HL-60 (cell line): Measurements from ENCODE around the gene USP13.

Experiments used
- DNase-seq, 2 experiments: peaks; one replicate each; pipeline ENCODE4 v3.0.0-alpha.2; 2010 to 2020; ENCODE audit warnings: low read depth in 1 of 2, low spot score in 1 of 2
- H3K27ac ChIP-seq: fragments of 250-450 bp; sonication (Bioruptor Pico); replicated peaks from 2 replicates; pipeline ENCODE4 v1.5.1; 2020; ENCODE audit warnings: mild to moderate bottlenecking, moderate library complexity
- H3K27me3 ChIP-seq: fragments of 250-450 bp; sonication (Bioruptor Pico); 2 replicates; pipeline ENCODE4 v1.5.1; 2021; ENCODE audit warnings: mild to moderate bottlenecking, moderate library complexity; ENCODE audit not compliant: insufficient read depth, poor library complexity, severe bottlenecking
- H3K4me3 ChIP-seq: replicated peaks from 2 replicates; pipeline ENCODE4 v1.5.1; 2011; ENCODE audit warnings: mild to moderate bottlenecking, control low read depth, low read length; ENCODE audit not compliant: insufficient read depth
- GABPA ChIP-seq: IDR thresholded peaks from 2 replicates; pipeline ENCODE4 v1.6.1; 2012; ENCODE audit warnings: low read depth
- POLR2AphosphoS5 ChIP-seq: IDR thresholded peaks from 2 replicates; pipeline ENCODE4 v1.6.1; 2012; ENCODE audit warnings: low read depth
- SPI1 ChIP-seq: IDR thresholded peaks from 2 replicates; pipeline ENCODE4 v1.6.1; 2012; ENCODE audit warnings: low read depth, mild to moderate bottlenecking, borderline replicate concordance
- TF ChIP-seq, protein P1 (sequence below): IDR thresholded peaks from 2 replicates; pipeline ENCODE4 v1.6.1; 2012; ENCODE audit warnings: low read depth; ENCODE audit not compliant: insufficient replicate concordance
- TF ChIP-seq, protein P2 (sequence below): IDR thresholded peaks from one replicate; pipeline ENCODE4 v1.5.1; 2011; ENCODE audit warnings: low read length, control low read depth, inconsistent platforms; ENCODE audit not compliant: insufficient read depth

The USP13 gene

DNA sequence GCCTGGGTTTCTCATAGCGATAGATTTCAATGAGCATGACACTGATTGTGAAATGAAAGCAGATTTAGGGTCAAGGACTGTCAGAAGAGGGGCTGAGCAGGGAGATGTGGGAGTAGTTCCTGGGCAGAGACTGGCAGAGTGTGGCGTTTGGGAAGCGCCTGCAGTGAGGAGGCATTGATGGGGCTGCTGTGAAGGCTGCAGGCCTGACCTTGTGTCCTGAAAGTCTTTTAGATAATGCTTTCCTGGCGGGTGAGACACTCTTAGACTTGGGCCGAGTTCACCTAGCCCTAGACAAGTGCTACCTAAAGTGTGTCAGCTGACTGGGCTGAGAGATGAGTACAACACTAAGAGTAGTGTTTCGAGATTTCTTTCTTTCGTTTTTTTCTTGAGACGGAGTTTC, 20.7 kb downstream of the USP13 start:
- H3K27me3 ChIP-seq = no peaks in the 10 kb centered on the region
- TF ChIP-seq, protein P1, sequence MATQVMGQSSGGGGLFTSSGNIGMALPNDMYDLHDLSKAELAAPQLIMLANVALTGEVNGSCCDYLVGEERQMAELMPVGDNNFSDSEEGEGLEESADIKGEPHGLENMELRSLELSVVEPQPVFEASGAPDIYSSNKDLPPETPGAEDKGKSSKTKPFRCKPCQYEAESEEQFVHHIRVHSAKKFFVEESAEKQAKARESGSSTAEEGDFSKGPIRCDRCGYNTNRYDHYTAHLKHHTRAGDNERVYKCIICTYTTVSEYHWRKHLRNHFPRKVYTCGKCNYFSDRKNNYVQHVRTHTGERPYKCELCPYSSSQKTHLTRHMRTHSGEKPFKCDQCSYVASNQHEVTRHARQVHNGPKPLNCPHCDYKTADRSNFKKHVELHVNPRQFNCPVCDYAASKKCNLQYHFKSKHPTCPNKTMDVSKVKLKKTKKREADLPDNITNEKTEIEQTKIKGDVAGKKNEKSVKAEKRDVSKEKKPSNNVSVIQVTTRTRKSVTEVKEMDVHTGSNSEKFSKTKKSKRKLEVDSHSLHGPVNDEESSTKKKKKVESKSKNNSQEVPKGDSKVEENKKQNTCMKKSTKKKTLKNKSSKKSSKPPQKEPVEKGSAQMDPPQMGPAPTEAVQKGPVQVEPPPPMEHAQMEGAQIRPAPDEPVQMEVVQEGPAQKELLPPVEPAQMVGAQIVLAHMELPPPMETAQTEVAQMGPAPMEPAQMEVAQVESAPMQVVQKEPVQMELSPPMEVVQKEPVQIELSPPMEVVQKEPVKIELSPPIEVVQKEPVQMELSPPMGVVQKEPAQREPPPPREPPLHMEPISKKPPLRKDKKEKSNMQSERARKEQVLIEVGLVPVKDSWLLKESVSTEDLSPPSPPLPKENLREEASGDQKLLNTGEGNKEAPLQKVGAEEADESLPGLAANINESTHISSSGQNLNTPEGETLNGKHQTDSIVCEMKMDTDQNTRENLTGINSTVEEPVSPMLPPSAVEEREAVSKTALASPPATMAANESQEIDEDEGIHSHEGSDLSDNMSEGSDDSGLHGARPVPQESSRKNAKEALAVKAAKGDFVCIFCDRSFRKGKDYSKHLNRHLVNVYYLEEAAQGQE = no peak
- no peak overlapping the region for H3K27ac ChIP-seq
- no peak for DNase-seq
- no peak overlapping the region for H3K4me3 ChIP-seq

DNA sequence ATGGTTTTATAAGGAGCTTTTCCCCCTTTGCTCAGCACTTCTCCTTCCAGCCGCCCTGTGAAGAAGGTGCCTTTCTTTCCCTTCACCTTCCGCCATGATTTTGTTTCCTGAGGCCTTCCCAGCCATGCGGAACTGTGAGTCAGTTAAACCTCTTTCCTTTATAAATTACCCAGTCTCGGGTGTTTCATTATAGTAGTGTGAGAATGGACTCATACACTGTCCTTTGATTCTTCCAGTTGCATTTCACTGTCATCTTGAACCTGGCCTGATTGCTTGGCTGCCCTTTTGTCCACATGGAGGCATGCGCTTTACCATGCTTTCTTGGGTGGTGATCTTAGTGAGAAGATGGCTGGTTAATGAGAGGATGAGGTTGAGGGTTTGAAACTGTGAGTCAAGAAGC, 23.2 kb downstream of the USP13 start:
- H3K4me3 ChIP-seq = no peak overlapping the region
- TF ChIP-seq, protein P1 = no peak
- TF ChIP-seq POLR2AphosphoS5 (no peak), SPI1 (no peak), GABPA (no peak)
- TF ChIP-seq, protein P2, sequence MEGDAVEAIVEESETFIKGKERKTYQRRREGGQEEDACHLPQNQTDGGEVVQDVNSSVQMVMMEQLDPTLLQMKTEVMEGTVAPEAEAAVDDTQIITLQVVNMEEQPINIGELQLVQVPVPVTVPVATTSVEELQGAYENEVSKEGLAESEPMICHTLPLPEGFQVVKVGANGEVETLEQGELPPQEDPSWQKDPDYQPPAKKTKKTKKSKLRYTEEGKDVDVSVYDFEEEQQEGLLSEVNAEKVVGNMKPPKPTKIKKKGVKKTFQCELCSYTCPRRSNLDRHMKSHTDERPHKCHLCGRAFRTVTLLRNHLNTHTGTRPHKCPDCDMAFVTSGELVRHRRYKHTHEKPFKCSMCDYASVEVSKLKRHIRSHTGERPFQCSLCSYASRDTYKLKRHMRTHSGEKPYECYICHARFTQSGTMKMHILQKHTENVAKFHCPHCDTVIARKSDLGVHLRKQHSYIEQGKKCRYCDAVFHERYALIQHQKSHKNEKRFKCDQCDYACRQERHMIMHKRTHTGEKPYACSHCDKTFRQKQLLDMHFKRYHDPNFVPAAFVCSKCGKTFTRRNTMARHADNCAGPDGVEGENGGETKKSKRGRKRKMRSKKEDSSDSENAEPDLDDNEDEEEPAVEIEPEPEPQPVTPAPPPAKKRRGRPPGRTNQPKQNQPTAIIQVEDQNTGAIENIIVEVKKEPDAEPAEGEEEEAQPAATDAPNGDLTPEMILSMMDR = no peak

DNA sequence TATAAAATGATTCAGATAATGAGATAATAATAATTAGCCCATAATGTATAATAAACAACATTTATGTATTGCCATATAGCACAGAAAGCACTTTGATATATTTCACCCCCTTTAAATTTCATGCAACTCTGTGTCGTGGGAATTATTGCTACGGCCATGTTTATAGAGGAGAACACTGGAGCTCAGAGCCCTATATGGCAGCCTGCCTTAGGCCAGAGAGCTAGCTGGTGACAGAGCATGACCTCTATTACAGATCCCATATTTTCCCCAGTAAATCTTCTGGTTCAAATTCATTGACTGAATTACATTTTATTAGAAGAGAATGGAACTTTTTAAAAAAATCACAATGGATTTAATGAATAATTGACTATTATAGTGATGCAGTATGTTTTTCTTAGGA, 25.0 kb downstream of the USP13 start:
- no peak overlapping the region for H3K27ac ChIP-seq
- no peaks in the 10 kb centered on the region for H3K27me3 ChIP-seq
- no peak overlapping the region for H3K4me3 ChIP-seq
- TF ChIP-seq GABPA (no peak), SPI1 (no peak), POLR2AphosphoS5 (no peak)
- TF ChIP-seq, protein P1 = no peak
- TF ChIP-seq, protein P2 = no peak
- DNase-seq = no peak

More for the DNA sequence above, 23.2 kb downstream of the USP13 start:
- H3K27me3 ChIP-seq = no peaks in the 10 kb centered on the region
- H3K27ac ChIP-seq = no peak overlapping the region
- no peak for DNase-seq
